ENCODE results near the gene HARBI1.

DNA sequence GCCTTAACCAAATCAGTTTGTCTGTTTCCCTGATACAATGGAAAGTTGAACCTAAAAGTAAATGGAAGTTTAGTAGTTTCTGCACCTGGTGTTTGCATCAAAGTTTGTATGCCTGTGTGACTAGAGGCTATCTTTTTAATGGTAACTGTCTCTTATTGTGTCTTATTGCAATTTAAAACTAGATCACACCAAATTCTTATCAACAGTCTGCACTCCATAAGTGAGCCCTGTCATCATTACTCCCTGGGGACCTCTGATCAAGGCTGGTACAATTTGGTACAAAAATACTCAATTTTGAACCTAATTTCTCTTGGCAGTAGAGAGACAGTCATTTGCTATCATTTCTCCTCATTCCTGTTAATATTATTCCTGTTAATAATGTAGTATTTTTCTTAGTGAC lies 45.3 kb upstream of the HARBI1 start:
- TF ChIP-seq, protein P1, sequence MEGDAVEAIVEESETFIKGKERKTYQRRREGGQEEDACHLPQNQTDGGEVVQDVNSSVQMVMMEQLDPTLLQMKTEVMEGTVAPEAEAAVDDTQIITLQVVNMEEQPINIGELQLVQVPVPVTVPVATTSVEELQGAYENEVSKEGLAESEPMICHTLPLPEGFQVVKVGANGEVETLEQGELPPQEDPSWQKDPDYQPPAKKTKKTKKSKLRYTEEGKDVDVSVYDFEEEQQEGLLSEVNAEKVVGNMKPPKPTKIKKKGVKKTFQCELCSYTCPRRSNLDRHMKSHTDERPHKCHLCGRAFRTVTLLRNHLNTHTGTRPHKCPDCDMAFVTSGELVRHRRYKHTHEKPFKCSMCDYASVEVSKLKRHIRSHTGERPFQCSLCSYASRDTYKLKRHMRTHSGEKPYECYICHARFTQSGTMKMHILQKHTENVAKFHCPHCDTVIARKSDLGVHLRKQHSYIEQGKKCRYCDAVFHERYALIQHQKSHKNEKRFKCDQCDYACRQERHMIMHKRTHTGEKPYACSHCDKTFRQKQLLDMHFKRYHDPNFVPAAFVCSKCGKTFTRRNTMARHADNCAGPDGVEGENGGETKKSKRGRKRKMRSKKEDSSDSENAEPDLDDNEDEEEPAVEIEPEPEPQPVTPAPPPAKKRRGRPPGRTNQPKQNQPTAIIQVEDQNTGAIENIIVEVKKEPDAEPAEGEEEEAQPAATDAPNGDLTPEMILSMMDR (IDR thresholded peaks at IDR 0.05) = no peak
- no peak for TF ChIP-seq POLR2A (IDR thresholded peaks at IDR 0.05)
